Measurements from ENCODE around the gene LTB.

GRCh38 chr6:31588871-31589650 is 6.8 kb upstream of the LTB start:
- TF ChIP-seq EP300 (IDR thresholded peaks at IDR 0.05): no peak
- TF ChIP-seq POLR2A (IDR thresholded peaks at IDR 0.05): no peak
- TF ChIP-seq CTCF (IDR thresholded peaks at IDR 0.05): no peak
- TF ChIP-seq POLR2AphosphoS5 (IDR thresholded peaks at IDR 0.05): no peak
